ENCODE results near the gene SLC35E1. TPM values are rescaled to one million over a fixed set of nuclear protein-coding genes. Genes with fewer than 3 reads are reported as not detected.

Gene SLC35E1
- total RNA-seq, 1 donor from 2014 or later, result 47.3 TPM

GRCh38 chr19:16585094-16585801 lies 13.0 kb upstream of the SLC35E1 start:
- H3K4me1 ChIP-seq, result peaks cover 91% of the 10 kb centered on the region
- H3K27me3 ChIP-seq (ENCODE audit: low read depth), result no peaks in the 10 kb centered on the region

GRCh38 chr19:16584248-16585093 lies 12.3 kb upstream of the SLC35E1 start:
- Histone ChIP-seq H3K4me3 (peak overlapping the region; percentile 33), H3K27me3 (ENCODE audit: low read depth) (no peaks in the 10 kb centered on the region), H3K27ac (peak overlapping the region; percentile 78), H3K4me1 (peaks cover 91% of the 10 kb centered on the region), H3K36me3 (peaks cover 7% of the 10 kb centered on the region), H3K9me3 (no peaks in the 10 kb centered on the region)
- peak; percentile 87 for DNase-seq
- ATAC-seq, result peak; percentile 80 to 83
- no peak for TF ChIP-seq CTCF (IDR thresholded peaks at IDR 0.05)
- intact Hi-C loops (cut with DNase I), result no loop called here

More at GRCh38 chr19:16585094-16585801, 13.0 kb upstream of the SLC35E1 start:
- ATAC-seq (no peak), DNase-seq (no peak)
- H3K36me3 ChIP-seq, result no peaks in the 10 kb centered on the region
- H3K27ac ChIP-seq, result peak overlapping the region; percentile 78
- TF ChIP-seq CTCF (IDR thresholded peaks at IDR 0.05), result no peak
- peak overlapping the region; percentile 33 for H3K4me3 ChIP-seq
- intact Hi-C loops (cut with DNase I), result no loop called here
- no peaks in the 10 kb centered on the region for H3K9me3 ChIP-seq

- ATAC-seq (no peak), DNase-seq (no peak)
- no peak for TF ChIP-seq CTCF (IDR thresholded peaks at IDR 0.05)
- no peaks in the 10 kb centered on the region for H3K9me3 ChIP-seq
- peak overlapping the region; percentile 3 for H3K27ac ChIP-seq
- no peaks in the 10 kb centered on the region for H3K27me3 ChIP-seq (ENCODE audit: low read depth)
- peaks cover 78% of the 10 kb centered on the region for H3K4me1 ChIP-seq
- intact Hi-C loops (cut with DNase I), result no loop called here
- H3K4me3 ChIP-seq, result no peak overlapping the region
- peaks cover 25% of the 10 kb centered on the region for H3K36me3 ChIP-seq
Measured at GRCh38 chr19:16582486-16583261, 10.5 kb upstream of the SLC35E1 start.

- H3K9me3 ChIP-seq, result no peaks in the 10 kb centered on the region
- peaks cover 32% of the 10 kb centered on the region for H3K36me3 ChIP-seq
- DNase-seq (no peak), ATAC-seq (peak in 1 of 2 donors; percentile 17)
- peaks cover 71% of the 10 kb centered on the region for H3K4me1 ChIP-seq
- H3K27me3 ChIP-seq (ENCODE audit: low read depth), result no peaks in the 10 kb centered on the region
- H3K4me3 ChIP-seq, result no peak overlapping the region
- intact Hi-C loops (cut with DNase I), result no loop called here
- H3K27ac ChIP-seq, result peak overlapping the region; percentile 3
- no peak for TF ChIP-seq CTCF (IDR thresholded peaks at IDR 0.05)
Measured at GRCh38 chr19:16581971-16582343, 9.7 kb upstream of the SLC35E1 start.

Data from lower lobe of right lung (tissue), 2 donors.